Esophagus squamous epithelium (tissue), 5 donors: ENCODE measurements around the gene TBCD. TPM values are rescaled to one million over a fixed set of nuclear protein-coding genes. Genes with fewer than 3 reads are reported as not detected.

Experiments used
- DNase-seq: peaks from one replicate; lab custom pipeline; 2025; lab: John Stamatoyannopoulos, UW
- H3K27ac ChIP-seq, 4 donors: fragments of 200-600 bp; sonication (generic); one replicate each; pipeline ENCODE4 v1.5.1; 2016 to 2019; ENCODE audit warnings: mild to moderate bottlenecking in 1 of 4
- H3K27me3 ChIP-seq, 4 donors: fragments of 200-600 bp; sonication (generic); 1 replicate in 3 of 4; 2 replicates in 1 of 4; pipeline versions ENCODE4 v1.5.1 to v1.6.0; 2017 to 2021; ENCODE audit warnings: antibody characterized with exemption in 1 of 4
- H3K36me3 ChIP-seq, 3 donors: fragments of 200-600 bp; sonication (generic); one replicate each; pipeline ENCODE4 v1.5.1; 2016 to 2019
- H3K4me1 ChIP-seq, 3 donors: fragments of 200-600 bp; sonication (generic); one replicate each; pipeline ENCODE4 v1.5.1; 2017 to 2019
- H3K4me3 ChIP-seq, 4 donors: fragments of 200-600 bp; sonication (generic); 1 replicate in 3 of 4; 2 replicates in 1 of 4; pipeline ENCODE4 v1.5.1; 2016 to 2019; ENCODE audit warnings: mild to moderate bottlenecking in 2 of 4, moderate library complexity in 1 of 4
- H3K9me3 ChIP-seq, 3 donors: fragments of 200-600 bp; sonication (generic); one replicate each; pipeline ENCODE4 v1.5.1; 2016 to 2019
- POLR2A ChIP-seq, 4 donors: fragments of 450-650 bp; IDR thresholded peaks; one replicate each; pipeline ENCODE4 v1.6.1; 2017; ENCODE audit warnings: antibody characterized with exemption in 4 of 4, mild to moderate bottlenecking in 4 of 4, moderate library complexity in 3 of 4
- WGBS, 2 donors: methylation state at CpG; one replicate each; pipeline ENCODE4 v1.1.5; 2018; 5-methylcytosine and 5-hydroxymethylcytosine counted together
- intact Hi-C: fragments of 100-400 bp; cut with DNase I; formaldehyde crosslinking; loops from one replicate; pipeline ENCODE4 v1.15.0; 2022
- total RNA-seq, 4 donors: library from RNA; depleted of rRNA; stranded (reverse); fragments of >200 nt; gene quantifications; one replicate each; pipeline ENCODE4 v1.1.0, GENCODE V29; 2016
- TF ChIP-seq, protein P1 (sequence below), 6 experiments: fragments of 450-650 bp in 4 of 6; fragments of 200-600 bp in 2 of 6; sonication (generic) in 2 of 6; IDR thresholded peaks; one replicate each; pipeline ENCODE4 v1.5.1; 2016 to 2019; ENCODE audit warnings: antibody characterized with exemption in 6 of 6, mild to moderate bottlenecking in 4 of 6, moderate library complexity in 4 of 6
- donor health status: DM: yes; HTN: yes; CAD: no.

TBCD gene
- total RNA-seq, 4 donors from 2014 or later = 38.8 to 58.3 (median 55.0) TPM

DNA sequence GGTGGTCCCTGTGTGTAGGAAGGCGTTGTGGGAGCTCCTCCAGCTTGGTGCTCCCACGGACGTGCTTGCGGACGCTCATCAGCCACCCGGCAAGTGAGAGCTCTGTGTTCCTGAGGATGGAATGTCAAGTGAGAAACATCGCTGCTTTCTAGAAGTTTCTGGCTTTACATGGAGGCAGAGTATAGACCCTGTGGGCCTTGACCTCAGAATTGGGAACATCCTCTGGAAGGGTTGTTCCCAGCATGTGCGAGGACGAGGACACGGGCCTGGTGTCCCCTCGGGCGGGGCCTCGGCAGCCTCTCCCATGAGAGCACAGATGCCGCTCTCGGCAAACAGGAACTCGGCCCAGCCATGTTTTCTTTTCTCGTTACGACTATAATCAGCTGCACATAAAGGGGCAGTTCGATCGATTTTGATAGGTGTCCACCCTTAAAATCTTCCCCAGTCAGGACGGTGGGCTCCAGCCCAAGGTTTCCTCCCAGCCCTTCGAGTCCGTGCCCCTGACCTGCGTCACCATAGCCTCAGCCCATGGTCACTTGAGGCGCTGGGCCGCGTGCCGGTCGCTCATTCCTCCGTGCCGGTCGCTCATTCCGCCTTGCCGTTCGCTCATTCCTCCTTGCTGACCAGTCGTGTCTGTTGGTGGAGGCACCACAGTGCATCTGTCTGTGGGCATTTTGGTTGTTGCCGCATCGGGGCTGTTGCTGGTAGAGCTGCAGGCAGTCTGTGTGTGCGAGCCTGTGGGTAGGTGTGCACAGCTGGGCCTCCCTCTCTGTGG lies 179.2 kb downstream of the TBCD start:
- TF ChIP-seq, protein P1, sequence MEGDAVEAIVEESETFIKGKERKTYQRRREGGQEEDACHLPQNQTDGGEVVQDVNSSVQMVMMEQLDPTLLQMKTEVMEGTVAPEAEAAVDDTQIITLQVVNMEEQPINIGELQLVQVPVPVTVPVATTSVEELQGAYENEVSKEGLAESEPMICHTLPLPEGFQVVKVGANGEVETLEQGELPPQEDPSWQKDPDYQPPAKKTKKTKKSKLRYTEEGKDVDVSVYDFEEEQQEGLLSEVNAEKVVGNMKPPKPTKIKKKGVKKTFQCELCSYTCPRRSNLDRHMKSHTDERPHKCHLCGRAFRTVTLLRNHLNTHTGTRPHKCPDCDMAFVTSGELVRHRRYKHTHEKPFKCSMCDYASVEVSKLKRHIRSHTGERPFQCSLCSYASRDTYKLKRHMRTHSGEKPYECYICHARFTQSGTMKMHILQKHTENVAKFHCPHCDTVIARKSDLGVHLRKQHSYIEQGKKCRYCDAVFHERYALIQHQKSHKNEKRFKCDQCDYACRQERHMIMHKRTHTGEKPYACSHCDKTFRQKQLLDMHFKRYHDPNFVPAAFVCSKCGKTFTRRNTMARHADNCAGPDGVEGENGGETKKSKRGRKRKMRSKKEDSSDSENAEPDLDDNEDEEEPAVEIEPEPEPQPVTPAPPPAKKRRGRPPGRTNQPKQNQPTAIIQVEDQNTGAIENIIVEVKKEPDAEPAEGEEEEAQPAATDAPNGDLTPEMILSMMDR (IDR thresholded peaks at IDR 0.05) = no peak
- Histone ChIP-seq H3K27me3 (no peaks in the 10 kb centered on the region), H3K4me3 (no peak overlapping the region), H3K4me1 (peaks cover 0 to 5% (median 0%) of the 10 kb centered on the region in 3 donors), H3K9me3 (no peaks in the 10 kb centered on the region), H3K27ac (no peak overlapping the region), H3K36me3 (peaks cover 27 to 100% (median 37%) of the 10 kb centered on the region in 3 donors)
- no peak for DNase-seq
- WGBS, 2 donors = 93 to 95% methylated on average over 35 to 38 of the region's 39 CpGs
- intact Hi-C loops = no loop called here

DNA sequence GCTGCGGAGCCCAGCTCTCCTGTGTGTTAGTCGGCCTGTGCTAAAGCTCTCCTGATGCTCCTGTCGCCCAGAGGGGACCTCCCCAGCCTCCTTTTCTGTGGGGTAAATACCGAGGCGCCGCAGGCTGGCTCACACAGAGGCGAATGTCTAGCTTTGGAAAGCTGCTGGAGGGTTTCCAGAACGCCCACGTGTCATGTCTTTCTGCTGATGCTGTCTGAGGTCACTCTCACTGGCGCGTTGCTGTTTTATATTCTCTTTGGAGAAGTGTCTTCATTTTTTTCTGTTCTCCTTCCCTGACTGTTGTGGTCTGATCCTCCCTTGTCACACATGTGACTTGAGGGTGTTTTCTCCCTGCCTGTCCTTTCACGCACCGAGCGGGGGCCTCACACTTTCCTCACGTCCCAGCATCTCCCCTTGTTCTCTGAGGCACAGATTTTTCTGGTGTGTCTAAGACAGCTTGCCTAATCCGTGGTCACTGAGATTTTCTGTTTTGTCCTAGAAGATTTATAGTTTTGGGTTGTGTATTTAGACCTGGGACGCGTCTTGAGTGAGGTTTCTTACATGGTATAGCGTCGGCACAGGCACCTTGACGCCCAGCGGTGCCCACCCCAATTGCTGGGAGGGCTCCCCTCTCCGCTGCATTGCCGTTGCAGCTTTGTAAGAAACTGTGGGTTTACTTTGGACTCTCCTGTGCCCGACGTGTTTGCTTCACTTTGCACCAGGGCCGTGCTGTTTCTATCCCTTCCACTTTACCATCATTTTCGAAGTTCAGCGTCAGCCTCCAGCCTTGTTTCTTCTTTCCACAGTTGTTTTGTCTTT lies 180.0 kb downstream of the TBCD start:
- TF ChIP-seq, protein P1 (IDR thresholded peaks at IDR 0.05) = no peak
- no peak for TF ChIP-seq POLR2A (IDR thresholded peaks at IDR 0.05)
- no peak overlapping the region for H3K4me3 ChIP-seq
- DNase-seq = no peak
- H3K27ac ChIP-seq = no peak overlapping the region
- H3K36me3 ChIP-seq = peaks cover 21 to 100% (median 38%) of the 10 kb centered on the region in 3 donors
- H3K4me1 ChIP-seq = peaks cover 0 to 5% (median 0%) of the 10 kb centered on the region in 3 donors
- WGBS, 2 donors = 82% methylated on average over 26 to 27 of the region's 29 CpGs
- intact Hi-C loops = no loop called here
- no peaks in the 10 kb centered on the region for H3K9me3 ChIP-seq
- no peaks in the 10 kb centered on the region for H3K27me3 ChIP-seq

DNA sequence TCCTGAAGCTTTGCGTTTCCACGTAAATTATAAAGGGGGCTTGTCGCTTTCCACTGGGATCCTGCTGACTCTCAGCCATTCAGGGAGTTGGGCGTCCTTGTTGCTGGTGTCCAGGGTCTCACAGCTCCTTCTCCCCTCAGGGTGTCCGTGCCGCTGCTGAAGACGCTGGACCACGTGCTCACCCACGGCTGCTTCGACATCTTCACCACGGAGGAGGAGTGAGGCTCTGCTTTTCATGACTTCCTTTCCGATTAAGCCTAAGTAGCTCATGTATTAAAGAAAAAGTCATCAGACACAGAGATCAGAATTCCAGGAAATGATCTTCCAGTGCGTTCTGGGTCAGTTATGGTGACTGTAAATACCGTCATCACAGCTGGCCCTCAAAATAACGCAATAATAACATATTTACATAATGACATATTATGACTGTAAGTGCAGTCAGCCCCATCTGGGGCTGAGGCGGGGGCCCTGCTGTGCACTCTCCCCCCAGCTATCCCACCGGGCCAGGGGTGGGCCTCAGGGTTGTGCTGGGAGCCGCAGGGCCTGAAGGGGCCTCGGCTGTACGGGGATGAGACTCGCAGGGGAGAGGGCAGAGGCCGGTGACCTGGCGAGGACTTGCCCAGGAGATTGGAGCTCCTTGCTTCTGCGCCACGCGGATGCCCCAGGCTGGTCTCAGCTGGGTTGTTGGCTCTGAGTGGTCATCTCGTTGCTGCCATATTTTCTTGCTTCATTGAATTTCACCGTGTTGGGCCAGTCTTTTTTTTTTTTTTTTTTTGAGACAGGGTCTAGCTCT lies 180.8 kb downstream of the TBCD start:
- no peak overlapping the region for H3K27ac ChIP-seq
- H3K9me3 ChIP-seq = no peaks in the 10 kb centered on the region
- H3K4me3 ChIP-seq = no peak overlapping the region
- peaks cover 19 to 100% (median 37%) of the 10 kb centered on the region in 3 donors for H3K36me3 ChIP-seq
- no peak for TF ChIP-seq POLR2A (IDR thresholded peaks at IDR 0.05)
- TF ChIP-seq, protein P1 (IDR thresholded peaks at IDR 0.05) = no peak
- intact Hi-C loops = no loop called here
- no peak for DNase-seq
- no peaks in the 10 kb centered on the region for H3K27me3 ChIP-seq
- 87 to 89% methylated on average over 18 to 25 of the region's 28 CpGs for WGBS, 2 donors
- H3K4me1 ChIP-seq = peaks cover 0 to 5% (median 0%) of the 10 kb centered on the region in 3 donors

DNA sequence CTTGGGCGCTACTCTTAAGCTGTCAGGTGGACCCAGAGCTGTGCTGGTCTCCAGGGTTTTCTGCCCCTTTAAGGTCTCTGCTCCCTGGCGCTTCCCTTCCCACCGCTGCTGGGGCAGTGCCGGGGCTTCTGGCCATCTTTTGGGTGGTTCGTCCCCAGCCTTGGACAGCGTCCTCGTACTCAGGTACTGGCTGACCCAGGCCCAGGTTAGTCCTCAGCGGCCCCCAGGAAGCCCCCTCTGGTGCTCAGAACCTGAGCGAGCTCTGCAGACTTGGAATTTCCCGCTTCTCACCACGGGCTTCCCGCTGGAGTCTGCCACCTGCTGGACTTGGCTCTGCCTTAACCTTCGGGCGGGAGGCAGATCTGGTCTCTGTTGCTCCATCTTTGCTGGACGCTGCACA lies 182.0 kb downstream of the TBCD start:
- TF ChIP-seq POLR2A (IDR thresholded peaks at IDR 0.05) = no peak
- TF ChIP-seq, protein P1 (IDR thresholded peaks at IDR 0.05) = no peak
- Histone ChIP-seq H3K9me3 (no peaks in the 10 kb centered on the region), H3K36me3 (peaks cover 18 to 100% (median 33%) of the 10 kb centered on the region in 3 donors), H3K27me3 (no peaks in the 10 kb centered on the region), H3K27ac (no peak overlapping the region), H3K4me3 (no peak overlapping the region), H3K4me1 (peaks cover 0 to 5% (median 0%) of the 10 kb centered on the region in 3 donors)
- no peak for DNase-seq
- WGBS, 2 donors = 93 to 96% methylated on average over 14 to 15 of the region's 15 CpGs
- intact Hi-C loops = no loop called here
